Measurements from ENCODE around the gene OR13C4. TPM values are rescaled to one million over a fixed set of nuclear protein-coding genes. Genes with fewer than 3 reads are reported as not detected.

OR13C4 gene
- polyA plus RNA-seq, 1 of the 3 experiments (the other 2 are of a cell fraction) = not detected

GRCh38 chr9:104503963-104504362 lies 23.0 kb downstream of the OR13C4 start, which contains the start of gene OR13F1:
OR13F1 (plus strand) TSS chr9:104504263; CDS start chr9:104504263, 0 bp downstream.
- POLR2A ChIA-PET = no interaction called here
- DNase-seq = no peak
- Histone ChIP-seq H3K9me3 (no peaks in the 10 kb centered on the region), H3K27me3 (ENCODE audit: insufficient read depth) (no peaks in the 10 kb centered on the region; the same call in 1 of the 2 replicates), H4K20me1 (ENCODE audit: insufficient read depth) (no peaks in the 10 kb centered on the region), H3K9ac (no peak within 1 kb of the TSS), H3K4me1 (ENCODE audit: control insufficient read depth in 1 of 2, insufficient read depth in 2 of 2, low read depth in 1 of 2, low read length in 1 of 2) (no peaks in the 10 kb centered on the region), H3K27ac (ENCODE audit: low read depth in 2 of 2, low read length in 1 of 2) (no peak within 1 kb of the TSS), H2AFZ (ENCODE audit: low read depth) (no peak within 1 kb of the TSS), H3K4me3 (ENCODE audit: low read depth in 2 of 2, low read length in 1 of 2) (no peak within 1 kb of the TSS), H3K36me3 (replicated peaks in 1 of 2; ENCODE audit: control insufficient read depth in 1 of 2, insufficient read depth in 2 of 2, low read length in 1 of 2) (no peaks in the 10 kb centered on the region), H3K9me2 (no peaks in the 10 kb centered on the region), H3K79me2 (ENCODE audit: insufficient read depth) (no peaks in the 10 kb centered on the region), H3K4me2 (no peak within 1 kb of the TSS), H3F3A (replicated peaks; ENCODE audit: insufficient read depth) (no peaks in the 10 kb centered on the region)
- no peak for TF ChIP-seq REST (IDR thresholded peaks at IDR 0.05; ENCODE audit: low read depth, low read length)
- no peak for TF ChIP-seq JUND (IDR thresholded peaks at IDR 0.05)
- no peak for TF ChIP-seq FOSL2 (IDR thresholded peaks at IDR 0.05; ENCODE audit: borderline replicate concordance, low read depth)
- no peak for TF ChIP-seq PBX3 (IDR thresholded peaks at IDR 0.05)
- WGBS (ENCODE audit: low lambda C conversion rate) = 13% methylated on average over 5 of the region's 5 CpGs
- CTCF ChIA-PET = no interaction called here

- no peaks in the 10 kb centered on the region for H3K79me2 ChIP-seq (ENCODE audit: insufficient read depth)
- H4K20me1 ChIP-seq (ENCODE audit: insufficient read depth) = no peaks in the 10 kb centered on the region
- no peaks in the 10 kb centered on the region for H3K9me3 ChIP-seq
- H3K4me3 ChIP-seq (ENCODE audit: low read depth in 2 of 2, low read length in 1 of 2) = no peak overlapping the region
- POLR2A ChIA-PET = no interaction called here
- H3K4me1 ChIP-seq (ENCODE audit: control insufficient read depth in 1 of 2, insufficient read depth in 2 of 2, low read depth in 1 of 2, low read length in 1 of 2) = no peaks in the 10 kb centered on the region
- no peaks in the 10 kb centered on the region for H3F3A ChIP-seq (replicated peaks; ENCODE audit: insufficient read depth)
- H2AFZ ChIP-seq (ENCODE audit: low read depth) = no peak overlapping the region
- CTCF ChIA-PET = no interaction called here
- no peak overlapping the region for H3K27ac ChIP-seq (ENCODE audit: low read depth in 2 of 2, low read length in 1 of 2)
- H3K36me3 ChIP-seq (replicated peaks in 1 of 2; ENCODE audit: control insufficient read depth in 1 of 2, insufficient read depth in 2 of 2, low read length in 1 of 2) = no peaks in the 10 kb centered on the region
- H3K9me2 ChIP-seq = no peaks in the 10 kb centered on the region
- no peak for DNase-seq
- TF ChIP-seq RCOR1 (IDR thresholded peaks at IDR 0.05; ENCODE audit: low read length) (no peak), MAX (IDR thresholded peaks at IDR 0.05; ENCODE audit: low read depth) (no peak), EZH2phosphoT487 (IDR thresholded peaks at IDR 0.05; ENCODE audit: borderline replicate concordance, low read depth) (no peak), POLR2AphosphoS5 (IDR thresholded peaks at IDR 0.05; ENCODE audit: low read depth, low read length) (no peak), TCF12 (IDR thresholded peaks at IDR 0.05) (no peak), MEF2A (IDR thresholded peaks at IDR 0.05; ENCODE audit: borderline replicate concordance, low read depth) (no peak), SIN3A (IDR thresholded peaks at IDR 0.05; ENCODE audit: borderline replicate concordance, low read depth, low read length) (no peak), NFIC (IDR thresholded peaks at IDR 0.05; ENCODE audit: borderline replicate concordance) (no peak), NRF1 (IDR thresholded peaks at IDR 0.05; ENCODE audit: low read depth, low read length) (no peak), RXRA (IDR thresholded peaks at IDR 0.05; ENCODE audit: borderline replicate concordance, low read depth) (no peak), YY1 (IDR thresholded peaks at IDR 0.05; ENCODE audit: low read depth) (no peak), GABPA (IDR thresholded peaks at IDR 0.05; ENCODE audit: low read depth) (no peak), PBX3 (IDR thresholded peaks at IDR 0.05) (no peak), FOSL2 (IDR thresholded peaks at IDR 0.05; ENCODE audit: borderline replicate concordance, low read depth) (no peak), SMC3 (IDR thresholded peaks at IDR 0.05; ENCODE audit: low read depth, low read length) (no peak), USF2 (IDR thresholded peaks at IDR 0.05; ENCODE audit: borderline replicate concordance, low read depth, low read length) (no peak), TAF1 (IDR thresholded peaks at IDR 0.05; ENCODE audit: borderline replicate concordance, low read depth, low read length) (no peak), USF1 (IDR thresholded peaks at IDR 0.05; ENCODE audit: borderline replicate concordance, low read depth) (no peak)
- H3K4me2 ChIP-seq = no peak overlapping the region
- H3K27me3 ChIP-seq (ENCODE audit: insufficient read depth) = no peaks in the 10 kb centered on the region; the same call in 1 of the 2 replicates
- H3K9ac ChIP-seq = no peak overlapping the region
These were observed 23.6 kb downstream of the OR13C4 start for GRCh38 chr9:104503440-104503839.

Measured in SK-N-SH (cell line).